ENCODE data around the gene SFXN4.
"Not testable (repeated sequence)": the region's sequence is repeated elsewhere in the genome, so short reads cannot be mapped to it uniquely, and the experiment has no call there.

The SFXN4 gene

GRCh38 chr10:119190353-119190752, 24.8 kb upstream of the SFXN4 start:
- DNase-seq: no peak

GRCh38 chr10:119189811-119190282, 24.3 kb upstream of the SFXN4 start:
- DNase-seq: no peak

- no peak for DNase-seq
Observed at GRCh38 chr10:119183664-119184412, 18.3 kb upstream of the SFXN4 start.

GRCh38 chr10:119180850-119181400, 15.4 kb upstream of the SFXN4 start:
- DNase-seq: not testable (repeated sequence)

GRCh38 chr10:119178372-119179119, 13.0 kb upstream of the SFXN4 start, which contains the start of gene PRDX3:
Gene PRDX3 (minus strand): TSS chr10:119178812. CDS start chr10:119178790, 22 bp downstream.
- DNase-seq: peak; percentile 86

- DNase-seq: no peak
Observed at GRCh38 chr10:119177708-119178371, 12.3 kb upstream of the SFXN4 start.

- DNase-seq: no peak
Observed at GRCh38 chr10:119176166-119176565, 10.7 kb upstream of the SFXN4 start.

- DNase-seq: no peak
Observed at GRCh38 chr10:119174109-119174508, 8.6 kb upstream of the SFXN4 start.

- no peak for DNase-seq
Observed at GRCh38 chr10:119167041-119167440, 1.5 kb upstream of the SFXN4 start.

- DNase-seq: no peak
Observed at GRCh38 chr10:119166564-119166963, 1.1 kb upstream of the SFXN4 start.

- DNase-seq: no peak
Observed at GRCh38 chr10:119166118-119166500, 595 bp upstream of the SFXN4 start.

- DNase-seq: no peak
Observed at GRCh38 chr10:119162452-119163092, 2.9 kb downstream of the SFXN4 start.

GRCh38 chr10:119161680-119162451, 3.6 kb downstream of the SFXN4 start:
- no peak for DNase-seq

- no peak for DNase-seq
Observed at GRCh38 chr10:119159332-119159731, 6.2 kb downstream of the SFXN4 start.

GRCh38 chr10:119153661-119154060, 11.9 kb downstream of the SFXN4 start:
- no peak for DNase-seq

- DNase-seq: no peak
Observed at GRCh38 chr10:119153041-119153440, 12.5 kb downstream of the SFXN4 start.

GRCh38 chr10:119151601-119152000, 13.9 kb downstream of the SFXN4 start:
- not testable (repeated sequence) for DNase-seq

GRCh38 chr10:119149729-119150128, 15.8 kb downstream of the SFXN4 start:
- no peak for DNase-seq

- DNase-seq: no peak
Observed at GRCh38 chr10:119149157-119149556, 16.4 kb downstream of the SFXN4 start.

- no peak for DNase-seq
Observed at GRCh38 chr10:119143657-119144056, 21.9 kb downstream of the SFXN4 start.

- no peak for DNase-seq
Observed at GRCh38 chr10:119140603-119141245, 24.8 kb downstream of the SFXN4 start.
